Progenitor cell of endocrine pancreas (in vitro differentiated cells): ENCODE results near the gene PRRG4. TPM values are rescaled to one million over a fixed set of nuclear protein-coding genes. Genes with fewer than 3 reads are reported as not detected.

Experiments
- DNase-seq: peaks from one replicate; pipeline ENCODE4 v3.0.0; 2021; ENCODE audit warnings: low spot score; ENCODE audit not compliant: unreplicated experiment
- H3K27ac Mint-ChIP-seq: 2 replicates; pipeline ENCODE4 v1.8.0; 2021; ENCODE audit warnings: mild to moderate bottlenecking, moderate library complexity, mixed read lengths
- H3K27me3 Mint-ChIP-seq: 2 replicates; pipeline ENCODE4 v1.8.0; 2021; ENCODE audit warnings: mixed read lengths
- H3K36me3 Mint-ChIP-seq: 2 replicates; pipeline ENCODE4 v1.8.0; 2022; ENCODE audit warnings: mixed read lengths; ENCODE audit not compliant: insufficient read depth
- H3K4me1 Mint-ChIP-seq: 2 replicates; pipeline ENCODE4 v1.8.0; 2021; ENCODE audit warnings: low read depth, mixed read lengths
- H3K4me3 Mint-ChIP-seq: 2 replicates; pipeline ENCODE4 v1.8.0; 2021; ENCODE audit warnings: low read depth, mild to moderate bottlenecking, moderate library complexity, mixed read lengths
- H3K9me3 Mint-ChIP-seq: 2 replicates; pipeline ENCODE4 v1.8.0; 2021; ENCODE audit warnings: low read depth, mixed read lengths
- CTCF ChIP-seq: fragments of 200-600 bp; sonication (generic); IDR thresholded peaks from one replicate; pipeline ENCODE4 v1.5.0; 2021; ENCODE audit warnings: antibody characterized with exemption, mild to moderate bottlenecking; ENCODE audit not compliant: unreplicated experiment
- total RNA-seq: library from RNA; stranded (reverse); gene quantifications from 2 replicates; pipeline ENCODE4 v1.2.1, GENCODE V29; 2021

Gene PRRG4
- total RNA-seq, 1 donor from 2014 or later, result 0.67 TPM

- Mint-ChIP-seq H3K4me3 (no peak overlapping the region), H3K9me3 (no peaks in the 10 kb centered on the region), H3K4me1 (peaks cover 8% of the 10 kb centered on the region), H3K27me3 (no peaks in the 10 kb centered on the region), H3K27ac (no peak overlapping the region), H3K36me3 (peaks cover 2% of the 10 kb centered on the region)
- DNase-seq, result no peak
- TF ChIP-seq CTCF, result no peak
Measured at GRCh38 chr11:32899438-32899837, 69.7 kb downstream of the PRRG4 start.

GRCh38 chr11:32902089-32902665, 72.5 kb downstream of the PRRG4 start:
- no peaks in the 10 kb centered on the region for H3K27me3 Mint-ChIP-seq
- TF ChIP-seq CTCF, result no peak
- DNase-seq, result no peak
- H3K36me3 Mint-ChIP-seq, result peaks cover 4% of the 10 kb centered on the region
- H3K4me1 Mint-ChIP-seq, result peaks cover 2% of the 10 kb centered on the region
- H3K9me3 Mint-ChIP-seq, result no peaks in the 10 kb centered on the region
- no peak overlapping the region for H3K4me3 Mint-ChIP-seq
- H3K27ac Mint-ChIP-seq, result no peak overlapping the region

- DNase-seq, result no peak
- Mint-ChIP-seq H3K27me3 (no peaks in the 10 kb centered on the region), H3K9me3 (no peaks in the 10 kb centered on the region), H3K4me3 (no peak overlapping the region), H3K36me3 (peaks cover 7% of the 10 kb centered on the region), H3K4me1 (peaks cover 6% of the 10 kb centered on the region), H3K27ac (no peak overlapping the region)
- no peak for TF ChIP-seq CTCF
Measured at GRCh38 chr11:32905028-32905667, 75.4 kb downstream of the PRRG4 start.

Other genes with a start within 250 kb of the PRRG4 start
- gene EIF3M, start 246.1 kb upstream of the PRRG4 start, total RNA-seq, result 212 and 238 TPM in 2 replicates
- gene CCDC73, start 35.3 kb upstream of the PRRG4 start, total RNA-seq, result not detected in 2 replicates
- gene QSER1, start 62.9 kb downstream of the PRRG4 start, total RNA-seq, result 38.9 and 48.4 TPM in 2 replicates
- 1.7 and 2.1 TPM in 2 replicates for gene DEPDC7, start 186.0 kb downstream of the PRRG4 start, total RNA-seq
- gene TCP11L1, start 209.6 kb downstream of the PRRG4 start, total RNA-seq, result 19.9 and 20.2 TPM in 2 replicates